Measurements from ENCODE around the gene FMO4. TPM values are rescaled to one million over a fixed set of nuclear protein-coding genes. Genes with fewer than 3 reads are reported as not detected.

The FMO4 gene
- total and polyA plus RNA-seq, 9 of the 15 experiments (the other 6 are each of a cell fraction or from before 2014, with no cell fraction given), result 0.25 to 1.1 (median 0.54) TPM; not detected in 2

GRCh38 chr1:171279234-171279633, 34.7 kb upstream of the FMO4 start:
- Histone ChIP-seq H3K36me3 (ENCODE audit: control insufficient read depth, insufficient read depth, low read length) (no peaks in the 10 kb centered on the region), H3K9me3 (replicated peaks; ENCODE audit: control insufficient read depth, insufficient read depth, low read depth, low read length) (no peaks in the 10 kb centered on the region), H3K27ac (ENCODE audit: extremely low read depth, low read depth, low read length) (no peak overlapping the region), H3K9me1 (ENCODE audit: control insufficient read depth, insufficient read depth, low read length) (no peaks in the 10 kb centered on the region), H3K9ac (ENCODE audit: insufficient read depth in 1 of 2, low read depth in 2 of 2, low read length in 2 of 2) (no peak overlapping the region), H3K4me3 (no peak overlapping the region), H3K79me2 (ENCODE audit: control insufficient read depth, insufficient read depth, low read length) (no peaks in the 10 kb centered on the region), H3K4me1 (replicated peaks in 1 of 2; ENCODE audit: control insufficient read depth in 2 of 2, insufficient read depth in 2 of 2, low read length in 2 of 2) (no peaks in the 10 kb centered on the region), H3K27me3 (ENCODE audit: control insufficient read depth in 2 of 2, insufficient read depth in 2 of 2, low read length in 2 of 2) (no peaks in the 10 kb centered on the region), H4K20me1 (replicated peaks; ENCODE audit: control insufficient read depth, insufficient read depth, low read length) (no peaks in the 10 kb centered on the region), H2AFZ (ENCODE audit: low read depth, low read length) (no peak overlapping the region), H3K4me2 (ENCODE audit: insufficient read depth, low read length) (no peak overlapping the region)
- DNase-seq (ENCODE audit: extremely low read depth in 1 of 4, low spot score in 3 of 4), result no peak
- POLR2A ChIA-PET, result no interaction called here
- FAIRE-seq, result no peak
- intact Hi-C loops (cut with micrococcal nuclease) (no loop called here), in situ Hi-C loops (cut with MboI) (no loop called here)
- CTCF ChIA-PET (ENCODE audit: low intra/inter-chr PET ratio), result no interaction called here
- WGBS (ENCODE audit: insufficient coverage, low coverage, missing lambda C conversion rate), result 0% methylated on average over 2 of the region's 2 CpGs
- no TSS peak for BruUV-seq (replicated peaks)
- no peak for ATAC-seq
- TF ChIP-seq USF2 (CRISPR knock-in tag; IDR thresholded peaks at IDR 0.05) (no peak), ZNF79 (CRISPR knock-in tag; IDR thresholded peaks at IDR 0.05; ENCODE audit: low read depth) (no peak), E2F8 (IDR thresholded peaks at IDR 0.05; ENCODE audit: low read depth, partially characterized antibody) (no peak), ZNF140 (CRISPR knock-in tag; IDR thresholded peaks at IDR 0.05) (no peak), DLX4 (CRISPR knock-in tag; IDR thresholded peaks at IDR 0.05) (no peak), ZNF717 (CRISPR knock-in tag; IDR thresholded peaks at IDR 0.05) (no peak), ATF4 (CRISPR knock-in tag; IDR thresholded peaks at IDR 0.05) (no peak), HMG20B (CRISPR knock-in tag; IDR thresholded peaks at IDR 0.05) (no peak), E4F1 (CRISPR knock-in tag; IDR thresholded peaks at IDR 0.05; ENCODE audit: borderline replicate concordance) (no peak), ZNF511 (CRISPR knock-in tag; IDR thresholded peaks at IDR 0.05) (no peak), GTF2A2 (tag; IDR thresholded peaks at IDR 0.05) (no peak), SAP30 (IDR thresholded peaks at IDR 0.05; ENCODE audit: borderline replicate concordance, insufficient read depth, low read depth, low read length, poor library complexity, severe bottlenecking) (no peak), EGR1 (conservative IDR thresholded peaks at IDR 0.05) (no peak), CHCHD3 (CRISPR knock-in tag; IDR thresholded peaks at IDR 0.05) (no peak)
